Ammon's horn (tissue), 1 donor: ENCODE measurements around the gene TOX2.
"Not testable (repeated sequence)": the region's sequence is repeated elsewhere in the genome, so short reads cannot be mapped to it uniquely, and the experiment has no call there.

ENCODE experiments used
- DNase-seq: peaks from one replicate; pipeline ENCODE4 v3.0.0-alpha.2; 2016; ENCODE audit warnings: low spot score

TOX2 gene

GRCh38 chr20:44033344-44033743 lies 118.7 kb downstream of the TOX2 start:
- DNase-seq: no peak

DNA sequence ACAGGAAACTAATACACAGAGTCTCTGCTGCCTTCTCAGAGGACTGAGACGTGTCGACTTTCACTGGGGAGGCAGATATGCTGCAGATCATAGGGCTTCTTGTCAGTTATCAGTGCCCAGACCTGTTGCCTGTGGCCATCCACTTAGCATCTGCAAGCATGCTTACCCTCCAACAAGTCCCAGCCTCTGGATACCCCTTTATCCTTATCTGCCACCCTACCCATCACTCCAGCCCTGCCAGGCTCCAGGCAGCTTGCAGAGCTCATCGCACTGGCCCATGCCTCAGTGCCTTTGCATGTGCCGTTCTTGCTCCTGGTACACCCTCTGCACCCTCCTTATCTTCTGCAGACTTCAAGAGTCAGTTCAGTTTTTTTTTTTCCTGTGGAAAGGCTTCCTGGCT lies 119.2 kb downstream of the TOX2 start:
- DNase-seq: no peak

DNA sequence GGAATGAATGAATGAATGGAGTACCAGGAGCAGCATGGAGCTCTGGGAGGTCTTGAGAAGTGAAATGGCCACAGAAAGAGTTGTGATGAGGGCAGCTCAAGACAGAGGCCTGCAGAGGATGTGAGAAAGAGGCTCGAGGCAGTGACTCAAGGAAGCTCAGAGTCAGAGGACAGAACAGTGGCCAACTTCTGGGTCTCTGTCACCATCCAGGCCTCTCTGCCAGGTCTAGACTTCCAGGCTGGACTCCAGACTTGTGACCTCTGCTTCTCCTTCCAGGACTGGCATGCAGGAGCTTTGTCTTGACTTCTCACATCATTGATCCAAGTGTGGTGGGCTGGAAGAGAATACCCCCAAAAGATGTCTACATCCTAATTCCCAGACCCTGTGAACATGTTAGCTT lies 119.8 kb downstream of the TOX2 start:
- DNase-seq: no peak

GRCh38 chr20:44034965-44035635 lies 120.4 kb downstream of the TOX2 start:
- DNase-seq: no peak

- DNase-seq: no peak
Measured at GRCh38 chr20:44035924-44036323, 121.3 kb downstream of the TOX2 start.

GRCh38 chr20:44036441-44036840 lies 121.8 kb downstream of the TOX2 start:
- no peak for DNase-seq

- peak; percentile 82 for DNase-seq
Measured at GRCh38 chr20:44038681-44039123, 124.0 kb downstream of the TOX2 start.

- no peak for DNase-seq
Measured at GRCh38 chr20:44039147-44039546, 124.5 kb downstream of the TOX2 start.

DNA sequence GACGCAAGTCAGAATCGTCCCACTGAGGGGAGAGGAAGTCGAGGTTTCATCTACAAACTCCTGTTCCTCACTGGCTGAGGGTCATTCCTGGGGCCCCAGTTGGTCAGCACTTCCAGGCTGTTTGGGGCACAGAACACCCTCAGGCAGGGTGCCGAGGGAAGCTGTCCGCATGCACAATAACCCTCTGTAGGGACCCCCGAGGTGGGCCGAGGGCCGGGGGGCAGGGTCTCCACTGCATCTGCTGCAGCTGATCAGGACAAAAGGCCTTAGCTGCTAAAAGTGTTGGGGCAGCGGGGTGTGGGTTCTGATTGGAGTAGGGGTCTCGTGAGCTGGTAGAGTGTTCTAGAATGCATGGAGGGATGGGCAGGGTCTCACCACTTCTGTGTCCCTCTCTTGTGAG lies 125.1 kb downstream of the TOX2 start:
- DNase-seq: no peak

GRCh38 chr20:44040202-44040915 lies 125.7 kb downstream of the TOX2 start:
- no peak for DNase-seq

- DNase-seq: no peak
Measured at GRCh38 chr20:44041001-44041400, 126.3 kb downstream of the TOX2 start.

GRCh38 chr20:44044712-44045111 lies 130.1 kb downstream of the TOX2 start:
- not testable (repeated sequence) for DNase-seq

DNA sequence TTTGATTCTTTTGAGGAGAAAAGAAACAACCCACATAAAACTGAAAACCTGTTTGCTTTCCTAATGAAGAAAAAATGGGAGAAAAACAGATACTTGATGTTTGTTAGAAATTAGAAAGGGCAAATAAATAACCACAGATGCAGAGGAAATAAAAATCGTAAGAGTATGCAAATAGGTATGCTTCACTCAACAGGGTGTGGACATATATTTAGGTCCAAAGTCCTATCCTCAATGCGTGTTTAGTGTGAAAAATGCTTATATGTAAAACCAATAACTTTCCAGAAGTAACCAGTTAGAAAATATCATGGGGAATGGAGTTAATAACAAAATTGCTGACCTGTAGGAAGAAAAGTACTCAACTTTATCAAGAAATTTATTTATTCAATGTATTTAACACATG lies 135.7 kb downstream of the TOX2 start:
- no peak for DNase-seq

DNA sequence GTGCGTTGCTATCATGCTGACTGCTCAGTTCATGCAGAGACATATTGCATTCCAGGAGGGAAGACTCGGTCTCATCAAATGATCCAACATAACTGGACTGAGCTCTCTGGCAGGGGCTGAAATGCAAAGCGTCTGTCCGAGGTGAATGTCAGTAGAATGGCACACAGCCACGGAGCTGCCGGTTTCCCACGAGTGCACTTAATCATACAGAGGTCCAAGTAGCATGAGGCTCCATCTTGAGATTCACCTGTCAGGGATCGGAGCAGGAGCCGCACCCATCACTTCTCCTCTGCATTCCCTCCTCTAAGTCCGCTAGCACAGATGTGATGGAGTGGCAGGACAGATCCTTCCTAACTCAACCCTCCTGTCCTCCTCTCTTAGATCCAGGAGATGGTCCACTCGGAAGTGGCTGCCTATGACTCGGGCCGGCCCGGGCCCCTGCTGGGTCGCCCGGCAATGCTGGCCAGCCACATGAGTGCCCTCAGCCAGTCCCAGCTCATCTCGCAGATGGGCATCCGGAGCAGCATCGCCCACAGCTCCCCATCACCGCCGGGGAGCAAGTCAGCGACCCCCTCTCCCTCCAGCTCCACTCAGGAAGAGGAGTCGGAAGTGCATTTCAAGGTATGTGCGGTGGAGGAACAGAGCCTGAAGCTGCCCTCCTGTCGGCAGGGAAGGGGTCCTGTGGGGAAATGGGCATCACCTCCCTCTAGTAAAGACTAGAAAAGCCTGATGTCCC lies 136.4 kb downstream of the TOX2 start:
- DNase-seq: no peak

DNA sequence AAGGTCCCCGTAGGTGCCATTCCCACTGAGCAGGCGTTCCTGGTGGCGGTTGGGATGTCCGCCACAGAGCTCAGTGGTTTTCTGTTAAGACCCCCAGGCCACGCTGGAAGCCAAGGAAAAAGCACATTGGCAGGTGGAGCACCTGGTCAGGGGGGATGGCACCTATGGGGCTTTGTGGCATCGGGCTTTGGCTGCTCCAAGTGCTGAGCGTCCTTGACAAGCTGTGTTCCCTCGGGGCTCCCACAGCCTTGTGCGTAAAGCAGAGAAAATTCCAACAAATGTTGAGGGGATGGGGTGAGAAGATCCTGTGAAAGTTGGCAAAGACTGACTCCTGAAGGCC lies 137.0 kb downstream of the TOX2 start:
- no peak for DNase-seq

DNA sequence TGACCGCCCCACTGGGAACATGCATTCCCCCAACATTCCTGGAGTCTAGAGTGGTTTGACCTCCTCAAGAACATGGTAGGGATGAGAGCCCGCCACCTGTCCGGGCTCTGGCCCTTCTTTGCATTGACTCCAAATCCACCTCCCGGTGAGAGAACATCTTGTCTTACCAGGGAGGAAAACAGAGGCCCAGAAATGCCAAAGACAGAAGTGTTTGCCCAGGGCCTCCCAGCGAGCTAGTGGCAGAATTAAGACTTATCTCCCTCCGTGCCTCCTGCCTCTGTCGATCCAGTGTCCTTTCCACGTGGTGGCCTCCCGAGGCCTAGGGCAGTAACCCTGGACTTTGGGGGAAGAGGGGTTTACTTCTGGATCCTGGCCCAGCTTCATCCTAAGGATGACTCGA lies 137.5 kb downstream of the TOX2 start:
- DNase-seq: no peak

DNA sequence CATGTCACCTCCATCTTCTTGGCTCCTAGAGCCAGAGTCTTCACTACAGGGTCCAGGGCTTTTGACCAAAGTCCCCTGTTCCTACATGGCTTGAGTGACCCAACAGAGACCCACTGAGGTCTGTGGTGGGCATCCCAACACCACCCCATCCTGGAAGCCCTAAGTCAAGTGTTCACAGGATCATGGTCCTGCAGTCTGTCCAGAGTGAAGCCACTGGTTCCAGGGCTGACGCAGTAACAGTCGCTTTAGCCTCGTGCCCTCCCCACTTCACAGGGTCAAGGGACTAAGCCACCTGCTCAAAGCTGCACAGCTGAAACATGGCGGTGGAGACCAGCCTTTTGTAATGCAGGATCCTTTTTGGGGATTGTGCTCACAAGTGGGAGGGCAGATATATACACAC lies 138.4 kb downstream of the TOX2 start:
- DNase-seq: no peak

DNA sequence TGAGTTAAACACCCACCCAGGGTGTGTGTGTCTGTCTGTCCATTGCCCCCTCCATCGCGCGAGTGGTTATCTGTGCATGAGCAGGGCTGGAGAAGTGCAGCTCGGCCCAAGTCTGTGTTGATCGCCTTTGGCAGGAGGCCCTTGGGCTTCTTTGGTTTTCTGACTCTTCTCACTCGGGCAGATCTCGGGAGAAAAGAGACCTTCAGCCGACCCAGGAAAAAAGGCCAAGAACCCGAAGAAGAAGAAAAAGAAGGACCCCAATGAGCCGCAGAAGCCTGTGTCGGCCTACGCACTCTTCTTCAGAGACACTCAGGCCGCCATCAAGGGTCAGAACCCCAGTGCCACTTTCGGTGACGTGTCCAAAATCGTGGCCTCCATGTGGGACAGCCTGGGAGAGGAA lies 139.5 kb downstream of the TOX2 start:
- DNase-seq: no peak

DNA sequence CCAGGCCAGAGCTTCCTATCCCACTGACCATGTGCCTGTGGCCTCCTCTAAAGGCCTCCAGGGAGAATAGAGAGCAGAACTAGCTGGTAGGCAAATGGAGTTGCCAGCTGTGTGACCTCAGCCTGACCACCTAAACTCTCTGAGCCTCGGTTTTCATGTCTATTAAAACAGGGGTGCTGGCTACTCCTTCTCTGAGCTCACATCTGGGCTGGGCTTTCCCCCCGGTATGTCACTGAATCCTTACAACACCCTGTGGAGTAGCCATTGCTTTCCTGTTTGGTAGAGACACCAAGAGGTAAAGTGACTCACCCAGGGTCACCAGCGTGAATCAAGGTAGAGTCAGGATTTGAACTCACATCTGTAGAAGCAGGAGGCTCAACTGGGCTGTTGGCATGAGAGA lies 140.2 kb downstream of the TOX2 start:
- no peak for DNase-seq

- peak; percentile 64 for DNase-seq
Measured at GRCh38 chr20:44056010-44056698, 141.5 kb downstream of the TOX2 start.

DNA sequence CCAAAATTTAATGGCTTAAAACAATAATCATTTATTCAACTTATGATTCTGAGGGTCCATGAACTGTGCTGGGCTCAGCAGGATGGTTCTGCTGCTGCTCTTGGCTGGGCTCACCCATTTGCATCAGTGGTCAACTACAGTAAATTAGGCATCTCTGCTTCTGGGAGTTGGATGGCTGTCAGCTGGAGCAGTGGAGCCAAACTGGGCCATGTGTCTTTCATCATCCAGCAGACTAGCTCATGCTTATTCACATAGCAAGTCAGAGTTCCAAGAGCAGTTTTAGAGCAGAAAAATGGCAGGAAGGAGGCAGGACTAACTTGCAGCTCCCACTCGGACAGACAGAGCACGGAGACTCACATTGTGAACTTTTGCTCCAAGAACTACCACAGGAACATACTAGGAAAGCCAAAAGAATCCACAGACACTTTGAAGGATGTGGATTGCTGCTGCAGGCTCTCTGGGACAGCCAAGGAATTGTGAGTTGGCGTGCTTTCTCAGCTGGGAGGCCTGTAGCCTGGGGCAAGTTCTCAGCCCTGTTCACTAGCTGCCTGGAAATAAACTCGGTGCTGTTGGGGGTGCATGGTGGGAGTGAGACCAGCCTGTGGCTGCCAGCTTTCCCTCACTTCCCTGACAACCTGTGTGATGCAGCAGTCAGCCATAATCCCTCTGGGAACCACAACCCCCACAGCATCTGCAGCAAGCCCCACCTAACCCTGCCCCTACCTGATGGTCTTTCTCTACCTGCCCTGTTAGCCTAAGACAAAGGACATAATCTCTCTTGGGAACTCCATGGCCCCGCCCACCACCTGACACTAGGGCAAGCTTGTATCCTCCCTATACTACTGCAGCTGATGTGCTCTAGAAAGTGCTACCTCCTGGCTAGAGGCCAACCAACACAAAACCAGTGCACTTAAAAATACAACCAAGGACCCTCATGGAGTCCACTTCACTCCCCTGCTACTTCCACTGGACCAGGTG lies 143.3 kb downstream of the TOX2 start:
- DNase-seq: no peak
